DND-41 (cell line): Measurements from ENCODE around the gene ZFC3H1.

ENCODE experiments used
- EZH2 ChIP-seq: IDR thresholded peaks from 3 replicates; pipeline ENCODE4 v1.6.1; 2012; ENCODE audit warnings: borderline replicate concordance, low read depth, mild to moderate bottlenecking, moderate library complexity, low read length, inconsistent platforms; ENCODE audit not compliant: severe bottlenecking
- TF ChIP-seq, protein P1 (sequence below): IDR thresholded peaks from 2 replicates; pipeline ENCODE4 v1.5.1; 2012; ENCODE audit warnings: borderline replicate concordance, low read length, moderate library complexity, mild to moderate bottlenecking; ENCODE audit not compliant: poor library complexity, severe bottlenecking; ENCODE audit errors: extremely low read depth

DNA sequence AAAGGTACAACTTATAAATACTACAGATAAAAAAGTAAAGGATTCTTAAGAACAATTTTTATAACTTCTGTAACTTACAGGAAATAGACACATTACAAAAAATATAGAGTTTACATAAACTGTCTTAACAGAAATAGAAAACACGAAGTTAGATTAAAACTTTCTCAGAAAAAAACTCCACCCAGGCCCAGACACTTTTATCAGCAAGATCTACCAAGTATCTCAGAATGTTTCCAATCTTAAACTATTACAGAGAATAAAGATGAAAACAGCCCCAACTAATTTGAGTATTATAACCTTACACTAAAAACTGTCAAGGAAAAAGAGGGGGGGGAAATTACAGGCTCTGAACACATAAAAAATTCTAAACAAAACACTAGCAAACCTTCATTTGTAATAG, 8.2 kb downstream of the ZFC3H1 start:
- no peak for TF ChIP-seq EZH2
- TF ChIP-seq, protein P1, sequence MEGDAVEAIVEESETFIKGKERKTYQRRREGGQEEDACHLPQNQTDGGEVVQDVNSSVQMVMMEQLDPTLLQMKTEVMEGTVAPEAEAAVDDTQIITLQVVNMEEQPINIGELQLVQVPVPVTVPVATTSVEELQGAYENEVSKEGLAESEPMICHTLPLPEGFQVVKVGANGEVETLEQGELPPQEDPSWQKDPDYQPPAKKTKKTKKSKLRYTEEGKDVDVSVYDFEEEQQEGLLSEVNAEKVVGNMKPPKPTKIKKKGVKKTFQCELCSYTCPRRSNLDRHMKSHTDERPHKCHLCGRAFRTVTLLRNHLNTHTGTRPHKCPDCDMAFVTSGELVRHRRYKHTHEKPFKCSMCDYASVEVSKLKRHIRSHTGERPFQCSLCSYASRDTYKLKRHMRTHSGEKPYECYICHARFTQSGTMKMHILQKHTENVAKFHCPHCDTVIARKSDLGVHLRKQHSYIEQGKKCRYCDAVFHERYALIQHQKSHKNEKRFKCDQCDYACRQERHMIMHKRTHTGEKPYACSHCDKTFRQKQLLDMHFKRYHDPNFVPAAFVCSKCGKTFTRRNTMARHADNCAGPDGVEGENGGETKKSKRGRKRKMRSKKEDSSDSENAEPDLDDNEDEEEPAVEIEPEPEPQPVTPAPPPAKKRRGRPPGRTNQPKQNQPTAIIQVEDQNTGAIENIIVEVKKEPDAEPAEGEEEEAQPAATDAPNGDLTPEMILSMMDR = no peak
